Esophagus (tissue), 2 donors: ENCODE data around the gene RER1. TPM values are rescaled to one million over a fixed set of nuclear protein-coding genes. Genes with fewer than 3 reads are reported as not detected.

Source experiments
- polyA plus RNA-seq, 2 donors: library from polyadenylated mRNA; stranded (reverse); fragments of 200-250 nt; gene quantifications; one replicate each; pipeline ENCODE4 v1.2.3, GENCODE V29; 2013
- donor health status: healthy with polysubstance abuse.
- donor health status: Bipolar disorder and iron deficiency.

RER1 gene
- polyA plus RNA-seq, 2 donors = 85.8 to 116 TPM

Other genes with a start within 250 kb of the RER1 start
- gene FAAP20, start 197.1 kb upstream of the RER1 start, polyA plus RNA-seq = 10 to 100 TPM; 32.9 to 44.8 TPM
- 10 to 100 TPM; 11.5 to 12.8 TPM for gene SKI, start 163.5 kb upstream of the RER1 start, polyA plus RNA-seq
- 1 to 10 TPM; 3.0 to 5.8 TPM for gene MORN1, start 287 bp upstream of the RER1 start, polyA plus RNA-seq
- 10 to 100 TPM; 19.7 to 21.1 TPM for gene PEX10, start 20.7 kb downstream of the RER1 start, polyA plus RNA-seq
- gene PLCH2, start 84.4 kb downstream of the RER1 start, polyA plus RNA-seq = 10 to 100 TPM; 19.2 to 88.7 TPM
- gene PANK4, start 134.8 kb downstream of the RER1 start, polyA plus RNA-seq = 10 to 100 TPM; 10.1 to 15.4 TPM
- gene HES5, start 138.4 kb downstream of the RER1 start, polyA plus RNA-seq = 1 to 10 TPM in 1 of 2 donors, under 1 TPM in 1; 0.71 to 1.5 TPM
- 10 to 100 TPM; 34.1 to 57.5 TPM for gene TNFRSF14, start 164.5 kb downstream of the RER1 start, polyA plus RNA-seq
- 10 to 100 TPM; 12.2 to 16.3 TPM for gene PRXL2B, start 194.9 kb downstream of the RER1 start, polyA plus RNA-seq
- gene MMEL1, start 241.2 kb downstream of the RER1 start, polyA plus RNA-seq = 10 to 100 TPM in 1 of 2 donors, 1 to 10 TPM in 1; 3.4 to 11.6 TPM